MCF 10A (cell line): ENCODE results near the gene EFCAB14. TPM values are rescaled to one million over a fixed set of nuclear protein-coding genes. Genes with fewer than 3 reads are reported as not detected.

Experiments
- BruUV-seq: library from RNA; stranded (reverse); fragments of 400-500 nt; replicated peaks from 2 replicates; lab custom pipeline; 2021; lab: Mats Ljungman, UMichigan
- CTCF ChIA-PET: fragments of 300-600 bp; sonication (Branson Sonifier 250); formaldehyde crosslinking; extraction: SDS; loops from one replicate; lab custom pipeline; 2021; ENCODE audit warnings: antibody characterized with exemption, inconsistent platforms; lab: Yijun Ruan, JAX
- POLR2A ChIA-PET: fragments of 300-600, 350-650 bp; sonication (Branson Sonifier 250); formaldehyde crosslinking; extraction: SDS; loops from one replicate; lab custom pipeline; 2020; ENCODE audit warnings: antibody characterized with exemption, inconsistent platforms; lab: Yijun Ruan, JAX
- DNase-seq: peaks from one replicate; pipeline ENCODE4 v3.0.0-alpha.2; 2018; ENCODE audit not compliant: unreplicated experiment
- H3K27ac Mint-ChIP-seq: one replicate; pipeline ENCODE4 v1.8.0; 2022; ENCODE audit warnings: mild to moderate bottlenecking, low read depth, mixed read lengths; ENCODE audit not compliant: unreplicated experiment
- H3K27me3 Mint-ChIP-seq: one replicate; pipeline ENCODE4 v1.8.0; 2022; ENCODE audit warnings: mixed read lengths; ENCODE audit not compliant: insufficient read depth, unreplicated experiment
- H3K36me3 Mint-ChIP-seq: one replicate; pipeline ENCODE4 v1.8.0; 2022; ENCODE audit warnings: mild to moderate bottlenecking, moderate library complexity, mixed read lengths; ENCODE audit not compliant: insufficient read depth, unreplicated experiment
- H3K4me1 Mint-ChIP-seq: one replicate; pipeline ENCODE4 v1.8.0; 2022; ENCODE audit warnings: mixed read lengths; ENCODE audit not compliant: insufficient read depth, unreplicated experiment
- H3K4me3 Mint-ChIP-seq: one replicate; pipeline ENCODE4 v1.8.0; 2022; ENCODE audit warnings: mild to moderate bottlenecking, moderate library complexity, mixed read lengths; ENCODE audit not compliant: unreplicated experiment
- H3K9me3 Mint-ChIP-seq: one replicate; pipeline ENCODE4 v1.8.0; 2022; ENCODE audit warnings: mixed read lengths; ENCODE audit not compliant: unreplicated experiment
- intact Hi-C: fragments of 100-400 bp; cut with micrococcal nuclease; formaldehyde crosslinking; loops from 2 replicates; pipeline ENCODE4 v1.14.1; 2022
- total RNA-seq: library from RNA; stranded (reverse); gene quantifications from 2 replicates; pipeline ENCODE4 v1.2.3, GENCODE V29; 2022
- TF ChIP-seq, protein P1 (sequence below): fragments of 200-600 bp; IDR thresholded peaks from one replicate; pipeline ENCODE4 v1.8.0; 2022; ENCODE audit warnings: antibody characterized with exemption, mild to moderate bottlenecking; ENCODE audit not compliant: unreplicated experiment

EFCAB14 gene
- total RNA-seq, 1 experiment from 2014 or later: 33.9 TPM

DNA sequence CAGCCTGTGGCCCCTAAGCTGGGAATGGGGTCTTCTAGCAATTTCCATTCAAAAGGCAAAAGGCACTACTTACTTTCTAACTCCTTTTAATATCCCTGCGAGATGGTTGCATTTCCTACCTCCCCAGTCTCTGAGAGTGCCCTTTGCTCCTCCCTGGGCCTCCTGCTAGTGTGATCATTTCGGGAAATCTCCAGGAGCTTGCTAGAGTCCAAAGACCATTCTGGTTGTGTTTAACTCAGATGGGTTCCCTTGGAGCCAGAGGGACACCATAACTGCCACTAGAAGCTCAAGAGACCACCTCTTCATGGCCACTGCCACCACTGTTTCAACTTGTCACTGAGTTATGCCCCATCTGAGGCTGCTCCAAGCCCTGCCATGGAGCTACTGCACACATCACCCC is 45.5 kb upstream of the EFCAB14 start:
- Mint-ChIP-seq H3K36me3 (peaks cover 14% of the 10 kb centered on the region), H3K9me3 (peaks cover 14% of the 10 kb centered on the region), H3K27ac (no peak overlapping the region), H3K27me3 (no peaks in the 10 kb centered on the region), H3K4me1 (peaks cover 18% of the 10 kb centered on the region), H3K4me3 (no peak overlapping the region)
- no TSS peak for BruUV-seq
- TF ChIP-seq, protein P1, sequence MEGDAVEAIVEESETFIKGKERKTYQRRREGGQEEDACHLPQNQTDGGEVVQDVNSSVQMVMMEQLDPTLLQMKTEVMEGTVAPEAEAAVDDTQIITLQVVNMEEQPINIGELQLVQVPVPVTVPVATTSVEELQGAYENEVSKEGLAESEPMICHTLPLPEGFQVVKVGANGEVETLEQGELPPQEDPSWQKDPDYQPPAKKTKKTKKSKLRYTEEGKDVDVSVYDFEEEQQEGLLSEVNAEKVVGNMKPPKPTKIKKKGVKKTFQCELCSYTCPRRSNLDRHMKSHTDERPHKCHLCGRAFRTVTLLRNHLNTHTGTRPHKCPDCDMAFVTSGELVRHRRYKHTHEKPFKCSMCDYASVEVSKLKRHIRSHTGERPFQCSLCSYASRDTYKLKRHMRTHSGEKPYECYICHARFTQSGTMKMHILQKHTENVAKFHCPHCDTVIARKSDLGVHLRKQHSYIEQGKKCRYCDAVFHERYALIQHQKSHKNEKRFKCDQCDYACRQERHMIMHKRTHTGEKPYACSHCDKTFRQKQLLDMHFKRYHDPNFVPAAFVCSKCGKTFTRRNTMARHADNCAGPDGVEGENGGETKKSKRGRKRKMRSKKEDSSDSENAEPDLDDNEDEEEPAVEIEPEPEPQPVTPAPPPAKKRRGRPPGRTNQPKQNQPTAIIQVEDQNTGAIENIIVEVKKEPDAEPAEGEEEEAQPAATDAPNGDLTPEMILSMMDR: no peak
- DNase-seq: no peak
- ChIA-PET CTCF (interaction anchor here (1.0 to 2.5 kb wide), 2 partner anchors 15 to 17 kb away, joined by 4 to 15 read pairs; no protein-coding TSS in a partner anchor), POLR2A (interaction anchor here (1.3 to 1.5 kb wide), 4 partner anchors 12 to 20 kb away, joined by 4 to 5 read pairs (median 4); no protein-coding TSS in a partner anchor)
- intact Hi-C loops: no loop called here

DNA sequence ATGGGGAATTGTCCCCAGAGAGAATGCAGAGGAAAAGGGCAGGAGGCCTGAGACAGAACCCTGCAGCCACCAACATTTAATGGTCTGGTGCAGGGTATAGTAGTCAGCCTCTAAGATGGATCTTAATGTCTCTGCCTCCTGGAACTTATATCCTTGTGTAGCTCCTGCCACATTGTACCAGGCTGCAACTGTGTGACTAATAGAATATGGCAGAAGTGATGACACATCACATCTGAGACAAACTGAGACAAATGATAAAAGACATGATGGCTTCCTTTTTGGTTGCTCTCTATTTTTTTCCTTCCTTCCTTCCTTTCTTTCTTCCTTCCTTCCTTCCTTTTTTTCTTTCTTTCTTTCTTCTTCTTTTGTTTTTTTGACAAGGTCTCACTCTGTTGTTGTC is 42.8 kb upstream of the EFCAB14 start:
- no peak for DNase-seq
- H3K27me3 Mint-ChIP-seq: no peaks in the 10 kb centered on the region
- TF ChIP-seq, protein P1: no peak
- no peak overlapping the region for H3K27ac Mint-ChIP-seq
- no peak overlapping the region for H3K4me3 Mint-ChIP-seq
- intact Hi-C loops: no loop called here
- peaks cover 7% of the 10 kb centered on the region for H3K9me3 Mint-ChIP-seq
- peaks cover 37% of the 10 kb centered on the region for H3K4me1 Mint-ChIP-seq
- ChIA-PET CTCF (no interaction called here), POLR2A (interaction anchor here (0.5 to 1.4 kb wide), 2 partner anchors 12 to 61 kb away, joined by 4 read pairs; no protein-coding TSS in a partner anchor)
- no TSS peak for BruUV-seq
- H3K36me3 Mint-ChIP-seq: peaks cover 6% of the 10 kb centered on the region

DNA sequence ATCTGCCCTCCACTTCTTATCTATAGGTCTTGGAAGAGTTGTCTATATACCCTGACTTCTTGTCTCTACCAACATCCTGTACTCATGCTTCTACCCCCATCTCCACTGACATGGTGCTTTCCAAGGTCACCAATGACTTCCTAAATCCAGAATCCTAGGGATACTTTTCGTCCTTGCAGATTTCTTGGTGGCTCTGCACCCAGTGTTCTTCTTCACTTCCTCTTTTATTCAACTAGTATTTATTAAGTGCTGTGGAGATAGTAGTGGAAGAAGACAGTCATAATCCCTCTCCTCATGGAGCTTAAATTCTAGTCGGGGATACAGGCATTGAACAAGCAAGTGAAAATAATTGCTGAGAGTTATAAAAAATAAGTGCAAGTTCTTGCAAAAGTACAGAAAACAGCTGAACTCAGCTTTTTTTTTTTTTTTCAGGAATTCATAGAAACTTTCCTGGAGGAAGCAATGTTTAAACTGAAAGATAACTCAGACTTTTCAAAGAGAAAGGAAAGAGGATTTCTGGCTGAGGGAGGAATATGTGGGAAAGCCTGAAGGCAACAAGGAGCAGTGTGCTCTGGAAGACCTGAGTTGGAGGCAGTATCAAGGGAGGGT is 41.7 kb upstream of the EFCAB14 start:
- no peak overlapping the region for H3K27ac Mint-ChIP-seq
- no TSS peak for BruUV-seq
- no peaks in the 10 kb centered on the region for H3K27me3 Mint-ChIP-seq
- no peak for DNase-seq
- intact Hi-C loops: no loop called here
- peaks cover 6% of the 10 kb centered on the region for H3K36me3 Mint-ChIP-seq
- H3K4me3 Mint-ChIP-seq: no peak overlapping the region
- ChIA-PET CTCF (interaction anchor here (1.1 to 2.1 kb wide), 2 partner anchors 11 to 13 kb away, joined by 6 to 7 read pairs; no protein-coding TSS in a partner anchor), POLR2A (interaction anchor here (1.0 to 1.4 kb wide), 2 partner anchors 9 to 11 kb away, joined by 4 read pairs; no protein-coding TSS in a partner anchor)
- peaks cover 48% of the 10 kb centered on the region for H3K4me1 Mint-ChIP-seq
- TF ChIP-seq, protein P1: no peak
- H3K9me3 Mint-ChIP-seq: peaks cover 7% of the 10 kb centered on the region

DNA sequence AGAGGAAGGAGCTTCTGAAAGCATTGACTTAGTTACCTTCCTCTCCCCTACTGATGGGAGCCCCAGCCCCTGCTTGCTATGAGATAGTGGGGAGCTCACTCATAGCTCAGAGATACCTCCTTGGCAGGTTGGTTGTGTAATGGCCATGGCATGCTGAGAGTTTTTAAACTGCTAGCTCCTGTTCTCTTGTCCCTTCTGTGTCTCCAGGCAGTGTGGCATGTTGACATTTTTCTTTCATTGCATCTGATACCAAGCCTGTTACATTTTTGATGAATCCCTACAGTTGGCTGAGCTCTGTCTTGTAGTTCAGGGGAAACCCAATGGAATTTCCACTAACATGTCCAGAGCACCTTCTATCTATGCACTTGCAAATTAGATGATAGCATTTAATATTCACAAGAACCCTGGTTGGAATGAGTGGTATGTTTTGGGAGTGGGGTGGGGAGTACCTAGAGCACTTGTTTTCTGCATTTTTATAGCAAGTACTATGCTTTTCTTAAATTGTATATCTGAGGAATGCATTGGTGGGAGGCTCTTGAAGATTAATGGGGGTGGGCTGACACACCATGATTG is 39.1 kb upstream of the EFCAB14 start:
- TF ChIP-seq, protein P1: no peak
- Mint-ChIP-seq H3K4me3 (no peak overlapping the region), H3K27ac (peak overlapping the region; percentile 17), H3K9me3 (peaks cover 7% of the 10 kb centered on the region), H3K36me3 (peaks cover under 1% of the 10 kb centered on the region), H3K27me3 (no peaks in the 10 kb centered on the region), H3K4me1 (peaks cover 63% of the 10 kb centered on the region)
- BruUV-seq: no TSS peak
- POLR2A ChIA-PET: interaction anchor here (0.7 to 2.2 kb wide), 13 partner anchors 9 to 566 kb away, joined by 3 to 20 read pairs (median 4); partner anchors contain the start of gene CYP4B1
- no peak for DNase-seq
- CTCF ChIA-PET: interaction anchor here (0.7 to 2.5 kb wide), 9 partner anchors 10 to 417 kb away, joined by 3 to 20 read pairs (median 4); no protein-coding TSS in a partner anchor
- intact Hi-C loops: no loop called here
